ENCODE results near the gene KCNA5. TPM values are rescaled to one million over a fixed set of nuclear protein-coding genes. Genes with fewer than 3 reads are reported as not detected.
A peak's percentile ranks its signal among the peaks of the same experiment; 100 is the strongest.

KCNA5 gene
- total and polyA plus RNA-seq, 7 donors = 0.45 to 20.2 (median 2.5) TPM; not detected in 1

DNA sequence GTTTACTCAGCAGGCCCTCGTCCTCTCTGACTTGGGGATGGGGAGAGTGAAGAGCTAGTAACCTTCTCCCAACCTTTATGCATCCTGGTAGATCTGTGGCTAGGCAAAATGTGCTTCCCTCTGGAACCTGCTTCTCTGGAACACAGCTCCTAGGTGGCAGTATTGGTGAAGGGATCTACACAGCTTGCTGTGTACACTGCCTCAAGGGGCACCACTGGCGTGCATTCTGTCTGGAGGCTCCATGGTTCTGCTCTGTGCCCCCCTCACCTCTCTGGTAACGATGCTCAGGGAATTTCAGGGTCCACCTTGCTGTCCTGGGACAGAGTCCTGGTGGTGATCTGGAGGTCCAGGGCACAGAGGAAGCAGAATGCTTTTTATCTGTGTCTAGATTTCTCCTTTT, 43.5 kb upstream of the KCNA5 start:
- 44 to 71% methylated on average over 3 of the region's 3 CpGs for WGBS, 2 donors
- H3K4me3 ChIP-seq = no peak overlapping the region
- DNase-seq = no peak
- no peak for TF ChIP-seq POLR2A (IDR thresholded peaks at IDR 0.05)
- TF ChIP-seq EP300 (IDR thresholded peaks at IDR 0.05) = no peak
- no peak for TF ChIP-seq CTCF (IDR thresholded peaks at IDR 0.05)
- no peak for TF ChIP-seq POLR2AphosphoS5 (IDR thresholded peaks at IDR 0.05)
- intact Hi-C loops (cut with DNase I) = no loop called here
- H3K27ac ChIP-seq = no peak overlapping the region
- no peaks in the 10 kb centered on the region for H3K9me3 ChIP-seq
- H3K4me1 ChIP-seq = peaks cover 0 to 21% (median 13%) of the 10 kb centered on the region in 4 donors
- no peaks in the 10 kb centered on the region for H3K36me3 ChIP-seq
- H3K27me3 ChIP-seq = no peaks in the 10 kb centered on the region

- Histone ChIP-seq H3K4me1 (peaks cover 0 to 21% (median 13%) of the 10 kb centered on the region in 4 donors), H3K27ac (no peak overlapping the region), H3K36me3 (no peaks in the 10 kb centered on the region), H3K27me3 (no peaks in the 10 kb centered on the region), H3K9me3 (no peaks in the 10 kb centered on the region), H3K4me3 (no peak overlapping the region)
- intact Hi-C loops (cut with DNase I) = no loop called here
- TF ChIP-seq EP300 (IDR thresholded peaks at IDR 0.05) (no peak), POLR2A (IDR thresholded peaks at IDR 0.05) (no peak), POLR2AphosphoS5 (IDR thresholded peaks at IDR 0.05) (no peak)
- WGBS, 2 donors = 76 to 81% methylated on average over 8 of the region's 8 CpGs
- DNase-seq = no peak
Measured at GRCh38 chr12:5000658-5001385, 42.9 kb upstream of the KCNA5 start.

- DNase-seq = peak; percentile 82
- 21 to 26% methylated on average over 9 of the region's 9 CpGs for WGBS, 2 donors
- no peaks in the 10 kb centered on the region for H3K36me3 ChIP-seq
- intact Hi-C loops (cut with DNase I) = loop anchor here (1.0 kb wide), 1 partner anchor 148 kb away; no protein-coding TSS in a partner anchor
- H3K27ac ChIP-seq = no peak overlapping the region
- H3K9me3 ChIP-seq = no peaks in the 10 kb centered on the region
- TF ChIP-seq CTCF (IDR thresholded peaks at IDR 0.05) = peak; percentile 85 to 99 (median 92)
- no peak for TF ChIP-seq EP300 (IDR thresholded peaks at IDR 0.05)
- no peak for TF ChIP-seq POLR2AphosphoS5 (IDR thresholded peaks at IDR 0.05)
- no peak for TF ChIP-seq POLR2A (IDR thresholded peaks at IDR 0.05)
- no peaks in the 10 kb centered on the region for H3K27me3 ChIP-seq
- H3K4me3 ChIP-seq = no peak overlapping the region
- H3K4me1 ChIP-seq = peaks cover 0 to 11% (median 4%) of the 10 kb centered on the region in 4 donors
Measured at GRCh38 chr12:5003025-5003666, 40.5 kb upstream of the KCNA5 start.

GRCh38 chr12:5008661-5009060, 35.0 kb upstream of the KCNA5 start:
- TF ChIP-seq EP300 (IDR thresholded peaks at IDR 0.05) (no peak), CTCF (IDR thresholded peaks at IDR 0.05) (no peak), POLR2AphosphoS5 (IDR thresholded peaks at IDR 0.05) (no peak), POLR2A (IDR thresholded peaks at IDR 0.05) (no peak)
- Histone ChIP-seq H3K36me3 (no peaks in the 10 kb centered on the region), H3K4me3 (no peak overlapping the region), H3K9me3 (no peaks in the 10 kb centered on the region), H3K27ac (no peak overlapping the region), H3K4me1 (peaks cover 0 to 3% (median 0%) of the 10 kb centered on the region in 4 donors), H3K27me3 (no peaks in the 10 kb centered on the region)
- no peak for DNase-seq
- 66 to 70% methylated on average over 3 of the region's 3 CpGs for WGBS, 2 donors
- intact Hi-C loops (cut with DNase I) = no loop called here

DNA sequence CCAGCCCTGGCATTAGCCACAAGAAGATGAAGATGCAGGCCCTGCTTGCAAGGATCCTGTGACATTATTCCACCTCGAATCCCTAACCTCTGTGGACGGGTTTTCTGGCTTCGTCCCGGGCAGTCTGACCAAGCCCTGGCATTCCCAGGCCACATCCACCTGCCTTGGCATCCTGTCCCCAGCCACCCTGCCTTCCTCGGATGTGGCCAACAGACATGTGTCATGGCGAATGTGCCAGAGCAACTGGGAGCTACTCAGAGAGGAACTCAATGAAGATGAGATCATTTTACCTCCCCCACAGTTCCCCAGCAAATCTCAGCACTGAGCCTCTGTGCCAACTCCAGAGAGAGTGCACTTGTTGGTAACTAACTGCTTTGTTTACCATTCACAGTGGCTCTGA, 33.5 kb upstream of the KCNA5 start:
- WGBS, 2 donors = 85 to 90% methylated on average over 6 of the region's 6 CpGs
- TF ChIP-seq POLR2A (IDR thresholded peaks at IDR 0.05) = no peak
- TF ChIP-seq CTCF (IDR thresholded peaks at IDR 0.05) = no peak
- no peak for TF ChIP-seq POLR2AphosphoS5 (IDR thresholded peaks at IDR 0.05)
- no peak for TF ChIP-seq EP300 (IDR thresholded peaks at IDR 0.05)
- no peak overlapping the region for H3K4me3 ChIP-seq

More for the DNA sequence above, 33.5 kb upstream of the KCNA5 start:
- H3K4me1 ChIP-seq = peaks cover 0 to 3% (median 0%) of the 10 kb centered on the region in 4 donors
- no peak for DNase-seq
- H3K9me3 ChIP-seq = no peaks in the 10 kb centered on the region
- H3K27ac ChIP-seq = no peak overlapping the region
- intact Hi-C loops (cut with DNase I) = no loop called here
- no peaks in the 10 kb centered on the region for H3K36me3 ChIP-seq
- H3K27me3 ChIP-seq = no peaks in the 10 kb centered on the region
